Left lung (tissue), 10 donors: ENCODE results near the gene ANKRD1. TPM values are rescaled to one million over a fixed set of nuclear protein-coding genes. Genes with fewer than 3 reads are reported as not detected.

Experiments
- ATAC-seq: fragments of 200-7000 bp; cut with Tn5 transposase; one replicate; pipeline ENCODE4 v1.9.1; 2020; ENCODE audit warnings: moderate library complexity
- DNase-seq, 4 donors: peaks; one replicate each; pipeline ENCODE4 v3.0.0-alpha.2; 2013 to 2020
- H3K27ac ChIP-seq, 2 donors: fragments of 200-600 bp; sonication (generic) in 1 of 2; one replicate each; pipeline versions ENCODE4 v1.5.0 to v1.8.0; 2020 to 2021
- H3K27me3 ChIP-seq, 2 donors: fragments of 200-600 bp; sonication (generic) in 1 of 2; one replicate each; pipeline versions ENCODE4 v1.5.0 to v1.8.0; 2020 to 2021
- H3K36me3 ChIP-seq, 2 donors: fragments of 200-600 bp; sonication (generic) in 1 of 2; one replicate each; pipeline versions ENCODE4 v1.5.0 to v1.8.0; 2020 to 2021
- H3K4me1 ChIP-seq, 2 donors: fragments of 200-600 bp; one replicate each; pipeline ENCODE4 v1.8.0; 2021
- H3K4me3 ChIP-seq, 2 donors: fragments of 200-600 bp; sonication (generic) in 1 of 2; one replicate each; pipeline versions ENCODE4 v1.5.0 to v1.8.0; 2020 to 2021; ENCODE audit warnings: mild to moderate bottlenecking in 1 of 2
- H3K9me3 ChIP-seq, 2 donors: fragments of 200-600 bp; sonication (generic) in 1 of 2; one replicate each; pipeline versions ENCODE4 v1.5.0 to v1.8.0; 2020 to 2021
- CTCF ChIP-seq, 2 donors: fragments of 200-600 bp; sonication (generic) in 1 of 2; IDR thresholded peaks; one replicate each; pipeline versions ENCODE4 v1.5.0 to v1.8.0; 2021; ENCODE audit warnings: antibody characterized with exemption in 2 of 2
- intact Hi-C, 2 donors: fragments of 100-400 bp; cut with DNase I; formaldehyde crosslinking; loops; one replicate each; pipeline versions ENCODE4 v1.11.2 to v1.14.2; 2022
- polyA plus RNA-seq, 6 donors: library from polyadenylated mRNA; unstranded; fragments of 120-200 nt; gene quantifications; one replicate each; pipeline ENCODE4 v1.2.1, GENCODE V29; 2013; ENCODE audit not compliant: insufficient read length in 6 of 6
- total RNA-seq, 2 donors: library from RNA; stranded (reverse); fragmentation: NEBNext Ultra II Directional; extraction: Animal tissue kit (Norgen Biotek cat#: 25700); gene quantifications; one replicate each; pipeline ENCODE4 v1.2.1, GENCODE V29; 2021
- donor health status: DM: no; HTN: yes; CAD: no.
- donor health status: DM: no; HTN: no; CAD: no.

Gene ANKRD1
- total and polyA plus RNA-seq, 8 donors: 0.07 to 165 (median 0.17) TPM; not detected in 2

GRCh38 chr10:90871279-90871765 is 49.6 kb downstream of the ANKRD1 start:
- DNase-seq: peak in 1 of 4 donors; percentile 65
- Histone ChIP-seq H3K4me3 (peak overlapping the region; percentile 69 to 85), H3K4me1 (peaks cover 7 to 31% of the 10 kb centered on the region in 2 donors), H3K27ac (peak overlapping the region; percentile 35 to 61), H3K9me3 (peaks cover 0 to 5% of the 10 kb centered on the region in 2 donors), H3K27me3 (peaks cover 0 to 23% of the 10 kb centered on the region in 2 donors), H3K36me3 (peaks cover 0 to 10% of the 10 kb centered on the region in 2 donors)
- intact Hi-C loops: no loop called here
- ATAC-seq: peak; percentile 81
- TF ChIP-seq CTCF (IDR thresholded peaks at IDR 0.05): peak in 1 of 2 donors; percentile 13

- peaks cover 0 to 4% of the 10 kb centered on the region in 2 donors for H3K4me1 ChIP-seq
- ATAC-seq (no peak), DNase-seq (no peak)
- peaks cover 6 to 43% of the 10 kb centered on the region in 2 donors for H3K27me3 ChIP-seq
- TF ChIP-seq CTCF (IDR thresholded peaks at IDR 0.05): no peak
- intact Hi-C loops: loop anchor here in 1 of 2 donors (10.0 kb wide), 1 partner anchor 111 kb away; no protein-coding TSS in a partner anchor
- H3K27ac ChIP-seq: no peak overlapping the region
- H3K9me3 ChIP-seq: peaks cover 0 to 5% of the 10 kb centered on the region in 2 donors
- no peaks in the 10 kb centered on the region for H3K36me3 ChIP-seq
- H3K4me3 ChIP-seq: no peak overlapping the region
Measured at GRCh38 chr10:90866050-90866598, 54.8 kb downstream of the ANKRD1 start.

- no peaks in the 10 kb centered on the region for H3K4me1 ChIP-seq
- DNase-seq (peak in 1 of 4 donors; percentile 44), ATAC-seq (no peak)
- H3K4me3 ChIP-seq: no peak overlapping the region
- H3K27me3 ChIP-seq: peaks cover 6 to 49% of the 10 kb centered on the region in 2 donors
- no peaks in the 10 kb centered on the region for H3K36me3 ChIP-seq
- no peak overlapping the region for H3K27ac ChIP-seq
- no peak for TF ChIP-seq CTCF (IDR thresholded peaks at IDR 0.05)
- intact Hi-C loops: loop anchor here in 1 of 2 donors (10.0 kb wide), 1 partner anchor 111 kb away; no protein-coding TSS in a partner anchor
- peaks cover 0 to 5% of the 10 kb centered on the region in 2 donors for H3K9me3 ChIP-seq
Measured at GRCh38 chr10:90865401-90865800, 55.5 kb downstream of the ANKRD1 start.

GRCh38 chr10:90862908-90863514 is 57.9 kb downstream of the ANKRD1 start:
- intact Hi-C loops: loop anchor here in 1 of 2 donors (10.0 kb wide), 1 partner anchor 108 kb away; no protein-coding TSS in a partner anchor
- Histone ChIP-seq H3K4me1 (peaks cover 0 to 15% of the 10 kb centered on the region in 2 donors), H3K9me3 (no peaks in the 10 kb centered on the region), H3K36me3 (no peaks in the 10 kb centered on the region), H3K4me3 (no peak overlapping the region), H3K27ac (no peak overlapping the region), H3K27me3 (peaks cover 6 to 53% of the 10 kb centered on the region in 2 donors)
- DNase-seq (no peak), ATAC-seq (peak; percentile 51)
- peak; percentile 57 to 67 for TF ChIP-seq CTCF (IDR thresholded peaks at IDR 0.05)

Other genes with a start within 250 kb of the ANKRD1 start
- under 1 TPM; 0.12 to 0.65 TPM for gene HTR7, start 63.0 kb downstream of the ANKRD1 start, total RNA-seq
- under 1 TPM; 0.13 to 0.34 (median 0.24) TPM for gene HTR7, start 63.0 kb downstream of the ANKRD1 start, polyA plus RNA-seq
- gene RPP30, start 49.1 kb downstream of the ANKRD1 start, total RNA-seq: 10 to 100 TPM; 26.3 to 28.6 TPM
- gene RPP30, start 49.1 kb downstream of the ANKRD1 start, polyA plus RNA-seq: 10 to 100 TPM; 50.8 to 60.6 (median 53.8) TPM